ENCODE results near the gene NME8.

DNA sequence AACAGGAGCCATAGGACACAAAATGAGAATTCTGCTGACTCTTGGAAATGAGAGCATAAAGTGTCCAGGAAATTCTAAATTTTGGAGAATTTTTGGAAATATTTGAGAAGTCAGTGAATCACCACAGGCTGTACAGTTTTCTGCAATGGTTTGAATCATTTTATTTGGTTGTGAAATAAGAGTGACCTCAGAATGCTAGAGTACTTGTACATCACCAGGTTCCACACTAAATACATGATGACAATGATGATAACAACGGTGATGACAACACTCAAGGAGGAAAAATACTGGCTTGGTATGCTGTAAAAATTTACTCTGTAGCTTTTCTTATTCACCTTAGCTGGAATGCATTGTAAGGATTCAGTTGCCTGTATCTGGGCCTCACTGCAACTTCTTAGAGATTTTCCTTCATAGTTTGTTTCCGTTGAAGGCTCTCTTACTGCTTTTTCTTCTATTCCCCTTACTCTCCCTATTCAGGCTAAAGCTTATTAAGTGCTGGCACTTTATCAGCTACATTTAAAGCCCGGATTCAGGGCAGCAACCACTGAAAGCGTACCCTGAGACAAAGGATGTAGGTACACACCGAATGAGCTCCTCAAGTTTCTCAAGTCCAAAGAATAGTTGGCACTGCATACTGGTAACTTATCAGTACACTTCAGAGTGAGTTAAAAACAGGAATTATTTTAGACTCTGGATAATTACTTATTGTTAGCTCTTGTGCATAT, 30.2 kb upstream of the NME8 start:
- TF ChIP-seq, protein P1, sequence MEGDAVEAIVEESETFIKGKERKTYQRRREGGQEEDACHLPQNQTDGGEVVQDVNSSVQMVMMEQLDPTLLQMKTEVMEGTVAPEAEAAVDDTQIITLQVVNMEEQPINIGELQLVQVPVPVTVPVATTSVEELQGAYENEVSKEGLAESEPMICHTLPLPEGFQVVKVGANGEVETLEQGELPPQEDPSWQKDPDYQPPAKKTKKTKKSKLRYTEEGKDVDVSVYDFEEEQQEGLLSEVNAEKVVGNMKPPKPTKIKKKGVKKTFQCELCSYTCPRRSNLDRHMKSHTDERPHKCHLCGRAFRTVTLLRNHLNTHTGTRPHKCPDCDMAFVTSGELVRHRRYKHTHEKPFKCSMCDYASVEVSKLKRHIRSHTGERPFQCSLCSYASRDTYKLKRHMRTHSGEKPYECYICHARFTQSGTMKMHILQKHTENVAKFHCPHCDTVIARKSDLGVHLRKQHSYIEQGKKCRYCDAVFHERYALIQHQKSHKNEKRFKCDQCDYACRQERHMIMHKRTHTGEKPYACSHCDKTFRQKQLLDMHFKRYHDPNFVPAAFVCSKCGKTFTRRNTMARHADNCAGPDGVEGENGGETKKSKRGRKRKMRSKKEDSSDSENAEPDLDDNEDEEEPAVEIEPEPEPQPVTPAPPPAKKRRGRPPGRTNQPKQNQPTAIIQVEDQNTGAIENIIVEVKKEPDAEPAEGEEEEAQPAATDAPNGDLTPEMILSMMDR (IDR thresholded peaks at IDR 0.05), result no peak
- no peak for TF ChIP-seq POLR2A (IDR thresholded peaks at IDR 0.05)
